Measurements from ENCODE around the gene FAM151B. TPM values are rescaled to one million over a fixed set of nuclear protein-coding genes. Genes with fewer than 3 reads are reported as not detected.

Gene FAM151B
- total RNA-seq, 2 experiments from 2014 or later, result 0.15 to 0.36 TPM

Other genes starting within 250 kb of the FAM151B start
- gene SERINC5, start 232.1 kb upstream of the FAM151B start, total RNA-seq, result 10 to 100 TPM; 34.8 to 36.4 TPM
- not detected for gene SPZ1, start 168.1 kb upstream of the FAM151B start, total RNA-seq
- gene ZFYVE16, start 80.0 kb upstream of the FAM151B start, total RNA-seq, result 10 to 100 TPM in 1 of 2 experiments, 1 to 10 TPM in 1; 8.0 to 10.3 TPM
- gene ANKRD34B, start 82.2 kb downstream of the FAM151B start, total RNA-seq, result under 1 TPM in 1 of 2 experiments, not detected in 1; 0.10 TPM
- 10 to 100 TPM; 25.1 to 25.8 TPM for gene MSH3, start 166.6 kb downstream of the FAM151B start, total RNA-seq
- 100 to 1,000 TPM; 107 to 112 TPM for gene DHFR, start 166.9 kb downstream of the FAM151B start, total RNA-seq